Fibroblast of skin of left quadriceps (primary cell): ENCODE results near the gene C1orf146.
"Not testable (repeated sequence)": the region's sequence is repeated elsewhere in the genome, so short reads cannot be mapped to it uniquely, and the experiment has no call there.

Source experiments
- DNase-seq, 2 experiments: peaks; one replicate each; pipeline ENCODE4 v3.0.0-alpha.2; 2013; ENCODE audit warnings: low read depth in 2 of 2

C1orf146 gene

DNA sequence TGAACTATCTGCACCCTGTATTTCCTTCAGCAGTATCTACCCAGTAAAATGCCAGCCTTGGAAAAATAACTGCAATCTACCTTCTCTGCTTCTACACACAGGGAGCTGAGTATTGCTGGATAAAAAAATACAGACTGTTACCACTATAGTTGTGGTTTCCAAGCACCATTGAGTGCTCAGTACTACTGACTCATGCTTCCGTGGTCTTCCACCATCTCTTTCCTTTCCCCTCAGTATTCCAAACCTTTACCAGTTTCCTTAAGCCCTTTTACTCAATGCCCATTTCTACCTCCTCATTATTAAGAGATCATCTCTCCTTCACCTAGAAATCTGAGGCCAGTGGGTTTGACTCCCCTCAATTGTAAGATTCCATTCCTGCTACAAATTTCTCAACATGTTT is 57.2 kb downstream of the C1orf146 start:
- no peak for DNase-seq

DNA sequence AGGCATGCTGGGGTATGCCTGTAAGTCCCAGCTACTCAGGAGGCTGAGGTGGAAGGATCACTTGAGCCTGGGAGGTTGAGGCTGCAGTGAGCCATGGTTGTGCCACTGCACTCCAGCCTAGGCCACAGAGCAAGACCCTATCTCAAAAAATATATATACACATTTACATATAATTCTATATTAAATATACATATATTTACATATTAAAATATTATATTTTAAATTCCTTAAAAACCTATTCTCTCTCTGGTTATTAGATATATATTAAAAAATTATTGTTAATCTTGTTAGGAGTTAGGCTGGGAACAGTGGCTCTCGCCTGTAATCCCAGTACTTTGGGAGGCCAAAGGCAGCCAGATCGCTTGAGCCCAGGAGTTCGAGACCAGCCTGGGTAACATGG is 58.4 kb downstream of the C1orf146 start:
- DNase-seq = no peak

DNA sequence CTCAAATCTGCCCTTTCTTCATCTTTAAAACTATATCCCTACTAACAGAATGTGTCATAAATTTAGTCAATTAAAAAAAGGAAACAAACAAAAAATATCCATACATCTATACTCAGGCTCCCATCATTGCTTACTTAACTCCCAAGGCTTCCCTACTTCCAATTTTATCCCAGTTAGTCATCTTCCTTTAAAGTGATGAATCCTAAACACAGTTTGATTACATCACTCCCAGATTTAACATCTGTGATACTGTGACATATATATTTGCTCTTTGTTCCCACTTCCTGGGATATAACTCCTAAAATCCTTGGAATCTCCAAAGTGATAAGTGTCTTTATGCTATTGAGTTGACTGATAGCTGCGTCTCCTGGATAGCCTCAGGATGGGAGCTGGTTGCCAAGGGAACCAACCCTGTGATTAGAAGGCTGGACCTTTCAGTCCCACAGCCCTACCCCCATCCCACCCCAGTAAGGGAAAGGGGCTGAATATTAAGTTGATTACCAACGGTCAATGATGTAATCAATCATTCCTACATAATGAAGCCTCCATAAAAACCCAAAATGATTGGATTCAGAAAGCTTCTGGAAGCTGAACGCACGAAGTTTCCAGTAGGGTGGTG is 59.5 kb downstream of the C1orf146 start:
- peak; percentile 65 to 67 for DNase-seq

DNA sequence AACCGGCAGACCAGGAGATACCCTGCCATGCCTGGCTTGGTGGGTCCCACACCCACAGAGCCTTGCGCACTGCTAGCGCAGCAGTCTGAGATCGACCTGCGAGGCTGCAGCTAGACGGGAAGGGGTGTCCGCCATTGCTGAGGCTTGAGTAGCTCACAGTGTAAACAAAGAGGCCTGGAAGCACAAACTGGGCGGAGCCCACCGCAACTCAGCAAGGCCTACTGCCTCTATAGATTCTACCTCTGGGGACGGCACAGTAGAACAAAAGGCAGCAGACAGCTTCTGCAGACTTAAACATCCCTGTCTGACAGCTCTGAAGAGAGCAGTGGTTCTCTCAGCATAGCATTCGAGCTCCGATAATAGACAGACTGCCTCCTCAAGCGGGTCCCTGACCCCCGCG is 62.1 kb downstream of the C1orf146 start:
- DNase-seq = not testable (repeated sequence)

DNA sequence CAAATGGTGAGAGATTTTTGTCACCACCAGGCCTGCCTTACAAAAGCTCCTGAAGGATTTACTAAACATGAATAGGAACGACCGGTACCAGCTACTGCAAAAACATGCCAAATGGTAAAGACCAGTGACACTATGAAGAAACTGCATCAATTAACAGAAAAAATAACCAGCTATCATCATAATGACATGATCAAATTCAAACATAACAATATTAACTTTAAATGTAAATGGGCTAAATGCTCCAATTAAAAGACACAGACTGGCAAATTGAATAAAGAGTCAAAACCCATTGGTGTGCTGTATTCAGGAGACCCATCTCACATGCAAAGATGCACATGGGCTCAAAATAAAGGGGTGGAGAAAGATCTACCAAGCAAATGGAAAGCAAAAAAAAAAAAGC is 63.7 kb downstream of the C1orf146 start:
- DNase-seq = not testable (repeated sequence)

DNA sequence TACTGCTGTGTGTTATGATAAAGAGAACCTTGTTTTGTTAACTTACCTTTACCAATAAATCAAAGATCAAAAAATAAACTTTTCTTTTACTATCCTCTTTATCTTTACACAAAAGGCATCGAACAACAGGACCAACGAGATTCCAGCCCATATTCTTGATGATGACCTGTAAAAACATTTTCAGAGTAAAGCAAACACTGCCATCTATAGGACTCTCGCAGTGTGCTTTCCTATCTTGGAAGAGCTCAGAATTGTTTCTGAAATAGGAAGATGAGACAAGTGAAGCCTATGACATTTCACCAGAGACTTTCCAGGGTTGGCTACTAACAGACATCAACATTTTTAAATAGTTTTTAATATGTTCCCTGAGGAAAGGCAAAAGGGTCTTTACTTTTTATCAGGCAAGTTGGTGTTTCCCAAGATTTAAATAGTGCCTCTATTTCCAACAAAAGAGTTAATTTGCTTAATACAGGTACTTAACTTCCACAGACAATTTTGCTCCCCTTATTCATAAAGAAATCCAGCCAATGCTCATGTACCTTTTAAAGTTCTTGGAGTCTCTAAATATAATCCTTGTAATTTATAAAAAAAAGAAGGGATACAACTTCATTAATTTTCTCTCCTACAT is 73.8 kb downstream of the C1orf146 start:
- peak; percentile 32 to 39 for DNase-seq
